ENCODE results near the gene NT5C3B.
"Not testable (repeated sequence)": the region's sequence is repeated elsewhere in the genome, so short reads cannot be mapped to it uniquely, and the experiment has no call there.

NT5C3B gene

DNA sequence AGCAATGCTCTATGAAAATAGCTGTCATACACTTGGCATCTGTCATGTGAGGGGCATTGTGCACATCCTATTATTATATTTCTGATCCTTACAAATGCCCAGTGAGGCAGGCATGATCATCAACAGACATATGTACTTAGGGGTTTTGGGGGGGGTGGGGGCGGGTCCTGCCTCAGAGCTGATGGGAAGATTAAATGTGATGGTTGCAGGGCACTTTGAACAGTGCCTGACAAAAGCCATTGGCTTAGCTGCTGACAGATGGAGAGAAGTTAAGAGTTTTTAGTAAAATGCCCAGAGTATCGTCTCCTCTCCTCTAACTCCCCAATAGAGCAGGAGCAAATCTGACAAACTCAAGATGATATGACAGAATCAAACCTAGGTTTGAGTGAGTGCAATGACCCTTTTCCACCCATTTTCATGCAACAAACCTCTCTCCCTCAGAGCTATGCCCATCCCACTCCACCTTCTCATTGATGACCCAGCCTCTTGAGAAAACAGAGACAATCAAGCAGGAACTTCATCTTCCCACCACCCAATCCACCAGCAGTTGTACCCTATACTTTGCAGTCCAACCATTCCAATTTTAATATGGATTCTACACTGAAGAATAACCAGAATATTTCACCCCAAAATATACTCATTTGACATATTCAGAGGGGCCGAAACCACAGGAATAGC, 24.4 kb upstream of the NT5C3B start:
- no peak overlapping the region for H3K27ac Mint-ChIP-seq
- H3K27me3 Mint-ChIP-seq = no peaks in the 10 kb centered on the region
- H3K9me3 Mint-ChIP-seq = no peaks in the 10 kb centered on the region
- H3K4me3 Mint-ChIP-seq = peak overlapping the region; percentile 23
- peaks cover 33% of the 10 kb centered on the region for H3K4me1 Mint-ChIP-seq
- peaks cover 2% of the 10 kb centered on the region for H3K36me3 Mint-ChIP-seq

DNA sequence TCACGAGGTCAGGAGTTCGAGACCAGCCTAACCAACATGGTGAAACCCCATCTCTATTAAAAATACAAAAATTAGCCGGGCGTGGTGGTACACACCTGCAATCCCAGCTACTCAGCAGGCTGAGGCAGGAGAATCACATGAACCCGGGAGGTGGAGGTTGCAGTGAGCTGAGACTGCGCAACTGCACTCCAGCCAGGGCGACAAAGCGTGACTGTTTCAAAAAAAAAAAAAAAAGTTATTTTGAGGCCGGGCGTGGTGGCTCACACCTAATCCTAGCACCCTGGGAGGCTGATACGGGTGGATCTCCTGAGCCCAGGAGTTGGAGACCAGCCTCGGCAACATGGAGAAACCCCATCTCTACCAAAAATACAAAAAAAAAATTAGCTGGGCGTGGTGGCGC, 15.3 kb upstream of the NT5C3B start:
- H3K27ac Mint-ChIP-seq, H3K9me3 Mint-ChIP-seq, H3K27me3 Mint-ChIP-seq, H3K4me3 Mint-ChIP-seq, H3K36me3 Mint-ChIP-seq: not testable (repeated sequence)
- H3K4me1 Mint-ChIP-seq = peaks cover 46% of the 10 kb centered on the region

DNA sequence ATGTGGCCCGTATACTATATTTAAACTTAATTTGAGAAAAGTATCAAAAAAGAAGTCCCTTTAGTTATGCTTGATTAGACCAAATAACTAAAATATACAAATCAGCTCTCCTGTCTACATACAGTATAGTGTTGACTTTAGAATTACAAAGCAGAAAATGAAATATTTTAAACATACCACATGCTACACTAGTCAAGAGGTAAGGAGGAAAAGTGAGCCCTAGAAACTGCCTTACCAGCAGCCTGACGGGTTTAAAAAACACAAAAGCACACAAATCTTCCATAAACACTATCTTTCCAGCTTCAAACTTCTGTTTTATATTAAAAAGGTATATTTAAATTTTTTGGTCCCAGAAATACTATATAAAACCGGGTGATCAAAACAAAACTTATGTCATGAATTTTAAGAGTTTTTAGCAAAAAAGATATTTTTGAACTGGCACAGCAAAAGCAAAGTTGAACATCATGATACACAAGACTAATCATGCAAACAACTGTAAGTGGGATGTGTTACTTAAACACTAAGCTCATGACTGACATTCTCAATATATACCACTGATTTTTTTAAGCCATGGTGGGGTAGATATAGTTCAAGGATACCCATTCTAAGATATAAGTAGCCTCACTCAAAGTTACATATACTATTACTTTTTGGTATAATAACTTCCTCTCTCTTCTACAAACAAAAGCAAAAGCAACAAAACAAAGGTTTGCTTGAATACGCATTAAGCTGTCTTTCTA, 13.4 kb upstream of the NT5C3B start:
- Mint-ChIP-seq H3K27me3 (no peaks in the 10 kb centered on the region), H3K4me3 (no peak overlapping the region), H3K9me3 (no peaks in the 10 kb centered on the region), H3K27ac (no peak overlapping the region), H3K36me3 (peaks cover 7% of the 10 kb centered on the region), H3K4me1 (peaks cover 38% of the 10 kb centered on the region)

DNA sequence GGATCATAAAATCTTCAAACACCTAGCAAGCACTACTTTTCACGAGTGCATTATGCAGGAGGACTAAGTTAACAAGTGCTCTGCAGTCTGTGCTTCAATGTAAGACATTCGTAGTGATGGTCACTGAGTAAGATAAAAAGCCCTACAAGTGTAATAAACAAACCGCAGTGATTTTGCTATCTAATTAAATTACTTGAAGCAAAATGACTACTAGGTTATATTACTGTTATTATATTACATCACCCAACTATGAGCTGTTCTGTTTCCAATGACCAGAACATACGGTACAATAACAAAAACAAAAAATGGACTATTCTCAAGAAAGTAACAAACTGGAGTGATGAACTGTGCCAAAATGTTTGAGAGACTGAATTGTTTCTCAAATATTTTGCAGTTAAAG, 12.8 kb upstream of the NT5C3B start:
- no peak overlapping the region for H3K27ac Mint-ChIP-seq
- H3K27me3 Mint-ChIP-seq = no peaks in the 10 kb centered on the region
- peaks cover 7% of the 10 kb centered on the region for H3K36me3 Mint-ChIP-seq

DNA sequence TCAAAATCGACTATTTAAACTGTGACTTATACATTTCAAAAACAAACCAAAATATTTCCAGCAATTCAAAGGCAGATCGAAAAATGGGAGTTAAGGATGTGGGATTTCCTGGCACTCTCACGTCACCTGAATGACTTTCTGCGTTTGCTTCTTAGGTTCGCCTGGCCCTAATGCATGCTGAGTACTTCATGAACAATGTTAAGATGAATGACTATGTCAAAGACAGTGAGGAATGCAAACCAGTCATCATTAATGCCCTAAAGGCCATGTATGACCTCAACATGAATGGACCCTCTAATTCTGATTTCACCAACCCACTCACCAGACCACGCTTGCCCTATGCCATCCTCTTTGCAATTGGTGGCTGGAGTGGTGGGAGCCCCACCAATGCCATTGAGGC, 8.9 kb upstream of the NT5C3B start:
- Mint-ChIP-seq H3K27me3 (no peaks in the 10 kb centered on the region), H3K4me3 (no peak overlapping the region), H3K36me3 (peaks cover 4% of the 10 kb centered on the region), H3K27ac (no peak overlapping the region), H3K9me3 (no peaks in the 10 kb centered on the region), H3K4me1 (peaks cover 10% of the 10 kb centered on the region)

More for the DNA sequence above, 12.8 kb upstream of the NT5C3B start:
- Mint-ChIP-seq H3K9me3 (no peaks in the 10 kb centered on the region), H3K4me3 (no peak overlapping the region), H3K4me1 (peaks cover 32% of the 10 kb centered on the region)

DNA sequence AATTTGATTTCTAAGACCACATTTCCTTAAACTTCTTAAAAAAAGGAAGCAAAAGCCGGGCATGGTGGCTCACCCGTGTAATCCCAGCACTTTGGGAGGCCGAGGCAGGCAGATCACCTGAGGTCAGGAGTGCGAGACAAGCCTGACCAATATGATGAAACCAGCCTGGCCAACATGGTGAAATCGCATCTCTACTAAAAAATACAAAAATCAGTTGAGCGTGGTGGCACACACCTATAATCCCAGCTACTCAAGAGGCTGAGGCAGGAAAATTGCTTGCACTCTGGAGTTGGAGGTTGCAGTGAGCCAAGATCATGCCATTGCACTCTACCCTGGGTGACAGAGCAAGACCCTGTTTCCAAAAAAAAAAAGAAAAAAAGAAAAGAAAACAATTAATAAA, 4.7 kb upstream of the NT5C3B start:
- not testable (repeated sequence) for H3K36me3 Mint-ChIP-seq, H3K27me3 Mint-ChIP-seq, H3K4me3 Mint-ChIP-seq, H3K27ac Mint-ChIP-seq, H3K9me3 Mint-ChIP-seq, H3K4me1 Mint-ChIP-seq

DNA sequence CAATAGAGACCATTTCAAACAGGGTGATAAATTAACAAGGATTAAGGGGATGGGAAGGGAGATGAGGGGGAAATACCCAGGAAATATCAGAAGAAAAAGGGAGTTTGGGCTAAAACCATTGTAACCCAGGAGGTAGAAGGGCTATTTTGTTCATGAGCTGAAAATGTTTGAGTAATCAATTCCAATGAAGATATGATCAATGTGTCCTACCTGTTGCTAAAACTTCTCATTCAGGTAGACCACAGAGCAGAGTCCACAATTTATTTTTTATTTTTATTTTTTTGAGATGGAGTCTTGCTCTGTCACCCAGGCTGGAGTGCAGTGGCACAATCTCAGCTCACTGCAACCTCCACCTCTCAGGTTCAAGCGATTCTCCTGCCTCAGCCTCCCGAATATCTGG, 3.4 kb upstream of the NT5C3B start:
- not testable (repeated sequence) for H3K36me3 Mint-ChIP-seq

DNA sequence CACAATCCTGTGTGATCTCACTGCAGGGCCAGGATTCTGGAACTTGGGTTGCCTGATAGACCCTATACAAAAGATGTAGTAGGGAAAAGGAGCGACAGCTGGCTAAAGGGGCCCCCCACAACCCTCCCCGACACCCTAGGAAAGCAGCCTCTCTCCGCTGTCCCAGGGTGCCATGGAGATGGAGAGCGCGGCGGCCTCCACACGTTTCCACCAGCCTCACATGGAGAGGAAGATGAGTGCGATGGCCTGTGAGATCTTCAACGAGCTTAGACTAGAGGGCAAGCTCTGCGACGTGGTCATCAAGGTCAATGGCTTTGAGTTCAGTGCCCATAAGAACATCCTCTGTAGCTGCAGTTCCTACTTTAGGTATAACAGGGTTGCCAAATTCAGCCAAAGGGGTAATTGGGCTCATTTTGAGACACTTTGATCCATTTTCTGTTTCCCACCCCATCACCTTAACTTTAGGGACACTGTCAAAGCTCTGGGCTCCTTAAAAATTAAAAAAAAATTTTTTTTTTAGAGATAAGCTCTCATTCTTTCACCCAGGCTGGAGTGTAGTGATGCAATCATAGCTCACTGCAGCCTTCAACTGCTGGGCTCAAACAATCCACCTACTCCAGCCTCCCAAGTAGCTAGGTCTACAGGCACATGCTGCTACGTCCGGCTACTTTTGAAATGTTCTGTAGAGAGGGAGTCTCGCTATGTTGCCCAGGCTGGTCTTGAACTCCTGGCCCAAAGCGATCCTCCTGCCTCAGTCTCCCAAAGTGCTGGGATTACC, 1.9 kb upstream of the NT5C3B start, which contains the start of gene KLHL10:
KLHL10 (plus strand) TSS at position 65 of the 778 bp plus-strand sequence; CDS start at position 173, 108 bp downstream.
- Mint-ChIP-seq H3K36me3 (peaks cover under 1% of the 10 kb centered on the region), H3K27me3 (no peaks in the 10 kb centered on the region), H3K4me1 (peaks cover 11% of the 10 kb centered on the region), H3K9me3 (no peaks in the 10 kb centered on the region), H3K4me3 (peak within 1 kb of the TSS; percentile 76), H3K27ac (no peak within 1 kb of the TSS)

More for the DNA sequence above, 3.4 kb upstream of the NT5C3B start:
- not testable (repeated sequence) for H3K27ac Mint-ChIP-seq, H3K27me3 Mint-ChIP-seq, H3K4me3 Mint-ChIP-seq, H3K9me3 Mint-ChIP-seq
- peaks cover 11% of the 10 kb centered on the region for H3K4me1 Mint-ChIP-seq

DNA sequence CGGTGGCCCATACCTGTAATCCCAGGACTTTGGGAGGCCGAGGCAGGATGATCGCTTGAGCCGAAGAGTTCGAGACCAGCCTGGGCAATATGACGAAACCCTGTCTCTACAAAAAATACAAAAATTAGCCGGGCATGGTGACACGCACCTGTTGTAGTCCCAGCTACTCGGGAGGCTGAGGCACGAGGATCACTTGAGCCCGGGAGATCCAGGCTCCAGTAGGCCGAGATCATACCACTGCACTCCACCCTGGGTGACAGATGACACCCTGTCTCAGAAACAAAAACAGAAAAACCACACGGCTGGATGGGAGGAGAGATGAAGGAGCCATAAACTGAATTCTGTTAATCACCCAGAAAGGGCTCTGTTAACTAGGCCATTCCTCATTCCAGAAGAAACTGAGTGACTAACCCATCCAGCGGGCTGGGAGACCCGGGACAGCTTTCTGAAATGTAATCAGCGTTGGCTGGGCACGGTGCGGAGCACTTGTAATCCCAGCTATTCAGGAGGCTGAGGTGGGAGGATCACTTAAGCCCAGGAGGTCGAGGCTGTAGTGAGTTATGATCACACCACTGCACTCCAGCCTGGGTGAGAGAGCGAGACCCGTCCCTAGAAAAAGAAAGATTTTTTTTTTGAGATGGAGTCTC, 641 bp upstream of the NT5C3B start:
- Mint-ChIP-seq H3K27ac (no peak overlapping the region), H3K27me3 (no peaks in the 10 kb centered on the region), H3K9me3 (no peaks in the 10 kb centered on the region), H3K4me3 (peak overlapping the region; percentile 76), H3K36me3 (peaks cover 3% of the 10 kb centered on the region), H3K4me1 (peaks cover 11% of the 10 kb centered on the region)

DNA sequence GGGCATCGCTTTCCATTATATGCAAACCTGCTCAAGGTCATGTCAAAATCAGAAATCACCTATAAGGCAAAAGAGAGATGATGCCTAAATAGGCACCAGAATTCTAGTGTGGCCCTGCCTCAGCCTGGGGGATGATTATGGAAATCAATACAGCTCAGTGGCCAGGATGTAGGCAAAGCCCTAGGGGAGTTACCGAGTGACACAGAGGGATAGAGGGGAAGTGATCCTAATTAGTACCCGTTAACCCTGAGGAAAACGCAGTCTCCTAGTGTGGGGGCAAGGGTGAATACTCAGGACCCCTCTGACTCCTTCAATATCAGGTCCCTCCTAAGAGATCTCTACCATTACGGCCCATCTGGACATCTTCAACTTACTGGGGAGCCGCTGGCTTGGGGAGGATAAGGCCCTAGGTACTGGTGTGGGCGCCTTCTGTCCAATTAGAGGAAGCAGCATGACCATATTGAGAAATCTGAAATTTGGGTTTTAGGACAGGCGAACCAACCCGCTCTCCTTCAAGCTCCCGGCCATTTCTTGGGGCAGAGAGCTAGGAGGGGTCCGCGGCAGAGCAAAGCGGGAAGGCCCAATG, 725 bp downstream of the NT5C3B start:
- peak overlapping the region; percentile 68 for H3K27ac Mint-ChIP-seq

DNA sequence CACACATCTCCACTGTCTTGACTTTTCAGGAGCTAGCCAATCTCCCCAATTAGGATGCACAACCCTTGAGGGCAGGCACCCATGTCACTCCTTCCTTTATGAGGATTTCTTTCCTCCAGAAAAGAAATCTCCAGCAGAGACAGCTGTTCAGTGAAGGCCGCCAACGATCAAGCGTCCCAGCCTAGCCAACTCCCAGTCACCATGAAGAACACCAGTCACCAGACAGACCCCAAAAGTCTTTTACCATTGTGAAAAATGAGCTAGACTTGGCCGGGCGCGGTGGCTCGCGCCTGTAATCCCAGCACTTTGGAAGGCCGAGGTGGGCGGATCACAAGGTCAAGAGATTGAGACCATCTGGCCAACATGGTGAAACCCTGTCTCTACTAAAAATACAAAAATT, 6.1 kb downstream of the NT5C3B start:
- not testable (repeated sequence) for H3K36me3 Mint-ChIP-seq, H3K9me3 Mint-ChIP-seq, H3K27me3 Mint-ChIP-seq, H3K4me1 Mint-ChIP-seq, H3K4me3 Mint-ChIP-seq, H3K27ac Mint-ChIP-seq

More for the DNA sequence above, 725 bp downstream of the NT5C3B start:
- H3K36me3 Mint-ChIP-seq = peaks cover 4% of the 10 kb centered on the region
- no peaks in the 10 kb centered on the region for H3K9me3 Mint-ChIP-seq
- peak overlapping the region; percentile 88 for H3K4me3 Mint-ChIP-seq
- H3K27me3 Mint-ChIP-seq = no peaks in the 10 kb centered on the region
- peaks cover 11% of the 10 kb centered on the region for H3K4me1 Mint-ChIP-seq

DNA sequence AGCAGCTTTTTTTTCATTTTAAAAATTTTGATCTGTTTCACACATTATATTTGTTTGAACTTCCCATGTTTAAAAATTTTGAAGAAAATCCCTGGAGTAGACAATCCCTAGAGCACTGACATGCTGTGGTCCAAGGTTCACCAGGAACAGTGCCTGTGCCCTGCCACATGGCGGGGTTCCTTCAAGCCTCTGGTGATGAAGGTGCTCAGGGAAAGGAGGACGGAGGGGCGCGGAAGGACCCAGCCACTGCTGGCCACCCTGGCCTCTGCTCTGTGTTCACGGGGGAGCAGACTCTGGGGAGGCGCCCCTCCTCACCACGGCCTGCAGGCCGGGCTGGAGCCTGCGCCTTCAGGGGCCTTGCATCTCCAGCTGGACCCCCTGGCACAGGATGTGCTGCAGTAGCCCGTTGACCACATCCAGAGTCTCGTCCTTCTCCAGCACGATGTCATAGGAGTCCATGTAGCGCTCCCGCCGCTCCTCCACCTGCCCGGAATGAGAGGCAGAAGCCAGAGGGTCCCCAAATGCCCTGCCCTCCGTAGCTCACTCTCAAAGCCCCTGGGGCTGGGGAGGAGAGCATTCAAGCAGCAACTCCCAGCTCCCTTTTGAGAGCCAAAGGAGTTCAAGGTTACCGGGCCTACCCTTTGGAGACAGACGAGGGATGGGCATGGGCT, 10.7 kb downstream of the NT5C3B start:
- Mint-ChIP-seq H3K4me3 (no peak overlapping the region), H3K9me3 (no peaks in the 10 kb centered on the region), H3K27ac (no peak overlapping the region)

DNA sequence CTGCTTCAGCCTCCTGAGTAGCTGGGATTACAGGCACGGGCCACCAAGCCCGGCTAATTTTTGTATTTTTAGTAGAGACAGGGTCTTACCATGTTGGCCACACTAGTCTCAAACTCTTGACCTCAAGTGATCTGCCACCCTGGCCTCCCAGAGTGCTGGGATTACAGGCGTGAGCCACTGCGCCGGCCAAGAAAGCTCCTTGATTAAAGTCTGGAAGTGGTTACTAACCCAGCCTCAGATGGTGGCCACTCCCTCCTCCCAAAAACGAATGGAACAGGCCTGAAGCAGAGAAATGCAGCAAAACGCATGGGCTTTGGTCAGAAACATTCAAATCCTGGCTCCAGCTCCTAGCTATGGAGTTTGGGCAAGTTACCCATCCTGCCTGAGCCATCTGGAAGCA, 11.9 kb downstream of the NT5C3B start:
- no peaks in the 10 kb centered on the region for H3K36me3 Mint-ChIP-seq
- no peak overlapping the region for H3K4me3 Mint-ChIP-seq
- no peaks in the 10 kb centered on the region for H3K9me3 Mint-ChIP-seq
- H3K27me3 Mint-ChIP-seq = no peaks in the 10 kb centered on the region
- H3K27ac Mint-ChIP-seq = no peak overlapping the region
- no peaks in the 10 kb centered on the region for H3K4me1 Mint-ChIP-seq

More for the DNA sequence above, 10.7 kb downstream of the NT5C3B start:
- Mint-ChIP-seq H3K4me1 (no peaks in the 10 kb centered on the region), H3K36me3 (peaks cover 2% of the 10 kb centered on the region), H3K27me3 (no peaks in the 10 kb centered on the region)

DNA sequence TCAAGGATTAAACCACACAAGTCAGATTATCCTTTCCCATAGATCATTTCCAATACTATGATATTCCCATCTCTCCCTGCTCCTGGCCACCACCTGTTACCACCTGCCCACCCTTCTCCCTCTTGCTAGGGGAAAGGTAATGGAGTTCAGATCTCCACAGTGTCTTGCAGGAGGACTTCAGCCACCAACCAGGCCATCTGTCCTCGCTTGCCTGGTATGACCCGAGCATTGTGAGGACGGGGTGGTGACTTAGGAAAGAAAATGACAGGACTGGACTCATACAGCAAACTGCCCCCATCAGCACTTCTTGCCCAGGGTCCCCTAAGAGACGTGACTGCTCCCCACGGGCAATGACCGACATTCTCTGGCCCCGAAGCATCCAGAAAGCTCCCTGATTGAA, 12.5 kb downstream of the NT5C3B start:
- no peak overlapping the region for H3K4me3 Mint-ChIP-seq
- no peak overlapping the region for H3K27ac Mint-ChIP-seq
- no peaks in the 10 kb centered on the region for H3K9me3 Mint-ChIP-seq
- no peaks in the 10 kb centered on the region for H3K4me1 Mint-ChIP-seq
- no peaks in the 10 kb centered on the region for H3K27me3 Mint-ChIP-seq
- H3K36me3 Mint-ChIP-seq = no peaks in the 10 kb centered on the region

DNA sequence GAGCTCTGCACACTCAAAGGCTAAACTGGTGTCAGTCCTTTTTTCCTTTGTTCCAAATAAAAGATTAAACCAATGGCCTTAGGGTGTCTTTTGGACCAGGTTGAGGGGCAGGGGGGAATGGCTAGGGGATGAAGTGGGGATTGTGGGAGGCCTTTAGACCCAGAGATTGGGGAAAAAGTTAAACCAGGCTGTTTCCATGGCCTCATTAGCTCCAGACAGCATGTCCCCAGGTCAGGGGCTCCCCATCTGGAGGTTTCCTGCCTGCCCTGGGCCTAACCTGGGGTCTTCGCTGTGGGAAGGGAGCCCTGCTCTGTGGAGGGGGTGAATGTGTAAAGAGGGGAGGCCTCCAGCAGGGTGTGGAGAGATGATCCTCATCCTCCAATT, 12.9 kb downstream of the NT5C3B start:
- Mint-ChIP-seq H3K4me1 (no peaks in the 10 kb centered on the region), H3K27ac (no peak overlapping the region)

More for the DNA sequence above, 12.9 kb downstream of the NT5C3B start:
- H3K9me3 Mint-ChIP-seq = no peaks in the 10 kb centered on the region
- H3K4me3 Mint-ChIP-seq = no peak overlapping the region
- H3K27me3 Mint-ChIP-seq = peaks cover 1% of the 10 kb centered on the region
- H3K36me3 Mint-ChIP-seq = no peaks in the 10 kb centered on the region

Data from activated naive CD4-positive, alpha-beta T cell treated with anti-CD3 and anti-CD28 coated beads, Interleukin-2, amount 50 U/mL, for 24 hours (primary cell).